PC-3 (cell line): Measurements from ENCODE around the gene MRPL40.

Experiments used
- CTCF ChIP-seq: fragments of 300-600 bp; sonication (generic); conservative IDR thresholded peaks from 2 replicates; pipeline ENCODE4 v1.5.1; 2017; ENCODE audit warnings: antibody characterized with exemption, low read depth, mild to moderate bottlenecking, low read length
- EZH2phosphoT487 ChIP-seq: fragments of 300-600 bp; sonication (generic); IDR thresholded peaks from 2 replicates; pipeline ENCODE4 v1.6.1; 2018; ENCODE audit warnings: mild to moderate bottlenecking, antibody characterized with exemption, low read length, borderline replicate concordance

DNA sequence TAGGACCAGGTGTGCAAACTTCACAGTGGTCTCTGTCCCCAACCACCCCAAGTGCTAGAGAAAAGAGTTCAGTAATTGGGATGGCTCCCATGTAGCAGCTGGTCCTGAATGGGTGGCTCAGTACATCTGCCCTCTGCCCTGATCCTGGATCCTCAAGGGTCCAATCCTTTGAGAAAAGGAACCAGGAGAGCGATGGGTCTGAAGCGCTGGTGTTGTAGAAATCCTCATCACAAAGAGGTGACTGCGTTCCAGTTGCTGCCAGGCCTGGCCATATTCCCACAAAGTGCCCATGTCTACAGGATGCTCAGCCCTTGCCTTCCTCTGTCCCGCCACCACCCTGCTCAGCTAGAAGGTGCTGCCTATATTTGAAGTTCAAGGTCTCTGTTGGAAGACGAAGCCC, 21.4 kb downstream of the MRPL40 start:
- TF ChIP-seq CTCF (no peak), EZH2phosphoT487 (no peak)
